HG03469 (cell line): ENCODE data around the gene HHATL.
"Not testable (repeated sequence)": the region's sequence is repeated elsewhere in the genome, so short reads cannot be mapped to it uniquely, and the experiment has no call there.

ENCODE experiments used
- ATAC-seq: cut with Tn5 transposase; IDR thresholded peaks from one replicate; pipeline ENCODE4 v1.9.1; 2021; ENCODE audit warnings: mild to moderate bottlenecking, moderate library complexity, moderate number of reproducible peaks; ENCODE audit not compliant: unreplicated experiment

The HHATL gene

DNA sequence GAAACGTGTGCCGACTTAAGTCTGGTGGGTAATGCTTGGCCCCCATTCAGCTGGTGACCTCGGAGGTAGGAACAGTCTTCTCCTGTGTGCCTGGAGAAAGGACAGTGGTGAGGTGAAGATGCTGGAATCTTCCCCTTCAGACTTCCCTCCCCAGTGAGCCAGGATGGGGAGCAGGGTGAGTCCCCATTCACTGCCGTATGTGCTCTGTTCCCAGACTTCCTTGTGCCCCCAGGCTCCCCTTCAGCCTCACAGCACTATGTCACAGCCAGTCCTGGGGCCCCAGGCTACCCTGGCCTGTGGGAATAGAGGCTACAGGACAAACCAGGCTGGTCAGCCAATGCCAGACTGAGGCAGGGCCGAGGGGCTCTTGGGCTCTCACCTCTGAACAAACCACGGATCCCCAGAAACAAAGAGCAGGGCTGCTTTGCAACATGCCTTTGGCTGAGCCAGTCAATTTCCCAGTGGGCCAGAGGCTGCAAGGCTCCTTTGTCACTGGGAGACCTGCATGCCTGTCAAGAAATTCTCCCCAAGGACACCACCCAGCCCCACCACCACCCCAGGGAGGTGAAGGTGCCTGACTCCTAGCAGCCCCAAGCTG, 31.8 kb upstream of the HHATL start:
- ATAC-seq = no peak

- no peak for ATAC-seq
Measured at GRCh38 chr3:42733501-42734262, 31.1 kb upstream of the HHATL start.

DNA sequence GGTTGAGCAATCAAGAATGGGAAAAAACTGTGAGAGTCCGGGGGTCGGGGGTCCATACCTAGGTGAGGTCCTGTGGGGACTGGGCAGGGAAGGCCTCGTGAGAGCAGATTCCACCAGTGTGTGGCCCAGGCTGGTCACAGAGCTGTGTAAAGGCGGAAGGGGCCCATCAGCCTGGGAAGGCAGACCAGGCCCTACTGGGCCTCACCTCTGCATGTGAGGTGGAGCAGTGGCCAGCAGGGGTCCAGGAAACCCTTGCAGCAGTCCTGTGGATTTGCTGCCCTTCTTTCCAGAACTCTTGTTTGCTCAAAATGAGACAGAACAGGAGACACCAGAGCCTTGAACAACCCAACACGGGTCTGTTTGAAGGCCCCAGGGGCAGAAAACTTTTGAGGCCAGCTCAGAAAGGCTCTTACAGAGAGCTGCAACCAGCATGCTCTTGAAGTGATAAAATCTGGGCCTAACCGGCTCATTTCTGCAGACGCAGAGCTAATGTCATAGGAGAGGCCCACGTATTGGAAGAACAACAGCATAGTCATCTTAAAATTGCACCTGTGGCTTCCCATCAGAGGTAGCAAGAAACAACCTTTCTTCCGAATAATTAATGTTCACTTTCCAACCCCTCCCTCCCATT, 30.3 kb upstream of the HHATL start:
- ATAC-seq = no peak

DNA sequence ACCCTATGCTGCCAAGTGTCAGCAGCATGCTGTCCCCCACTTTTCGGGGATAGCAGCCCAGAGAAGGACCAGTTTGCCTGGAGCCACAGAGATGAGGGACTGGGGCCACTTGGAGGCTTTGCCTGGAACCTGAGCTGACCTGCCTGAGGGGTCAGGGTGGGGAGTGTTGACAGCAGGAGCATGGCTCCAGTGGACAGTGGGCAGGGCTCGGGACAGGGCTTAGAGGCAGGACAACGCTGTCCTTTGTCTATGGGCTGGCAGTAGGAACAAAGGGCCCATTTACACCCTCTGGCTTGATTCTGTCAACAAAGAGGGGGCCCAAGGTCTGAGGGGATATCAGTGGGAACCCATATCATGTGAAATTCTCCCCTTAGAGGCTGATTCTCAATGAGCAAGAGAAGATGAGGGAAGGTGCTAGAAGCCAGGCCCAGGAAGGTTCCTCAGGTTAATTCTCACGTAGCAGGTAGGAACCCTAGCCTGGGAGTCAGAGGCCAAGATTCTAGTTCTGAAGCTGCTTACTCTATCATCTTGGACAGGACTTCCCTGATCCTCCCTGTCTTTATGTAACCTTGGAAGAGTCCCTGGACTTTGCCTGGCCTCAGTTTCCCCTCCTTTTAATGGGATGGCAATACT, 29.7 kb upstream of the HHATL start:
- no peak for ATAC-seq

DNA sequence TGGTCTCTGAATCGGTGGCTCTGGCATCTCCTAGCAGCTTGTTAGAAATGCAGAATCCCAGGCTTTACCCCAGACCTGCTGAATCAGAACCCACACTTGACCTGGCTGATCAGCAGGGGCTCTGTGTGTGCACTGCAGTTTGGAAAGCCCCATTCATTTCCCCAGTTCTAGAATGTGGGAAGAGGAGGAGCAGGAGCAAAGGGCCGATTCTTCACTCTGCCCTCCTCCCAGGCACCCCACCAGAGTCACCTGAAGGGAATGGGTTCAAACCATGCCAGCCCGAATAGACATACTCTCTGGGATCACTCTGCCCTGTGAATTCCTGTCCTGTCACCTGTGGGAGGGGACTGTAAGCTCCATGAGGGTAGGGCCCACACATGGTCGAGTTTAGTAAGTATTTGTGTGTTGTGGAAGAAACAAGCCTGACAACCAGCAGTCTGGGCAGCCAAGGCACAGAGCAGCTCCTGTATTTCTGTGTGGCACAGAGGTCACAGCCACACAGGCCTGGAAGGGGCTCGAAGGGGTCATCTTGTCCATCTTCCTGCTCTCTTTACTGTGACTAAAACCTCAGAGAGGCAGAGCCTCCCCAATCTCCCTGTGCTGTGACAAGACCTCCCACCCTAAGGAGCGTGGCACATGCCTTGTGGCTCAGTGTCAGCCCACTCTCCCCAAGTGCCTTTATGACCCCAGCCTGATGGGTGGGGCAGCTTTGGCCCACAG, 29.0 kb upstream of the HHATL start:
- ATAC-seq = no peak

GRCh38 chr3:42730706-42731420, 28.3 kb upstream of the HHATL start:
- ATAC-seq = no peak

GRCh38 chr3:42730294-42730693, 27.7 kb upstream of the HHATL start:
- no peak for ATAC-seq

DNA sequence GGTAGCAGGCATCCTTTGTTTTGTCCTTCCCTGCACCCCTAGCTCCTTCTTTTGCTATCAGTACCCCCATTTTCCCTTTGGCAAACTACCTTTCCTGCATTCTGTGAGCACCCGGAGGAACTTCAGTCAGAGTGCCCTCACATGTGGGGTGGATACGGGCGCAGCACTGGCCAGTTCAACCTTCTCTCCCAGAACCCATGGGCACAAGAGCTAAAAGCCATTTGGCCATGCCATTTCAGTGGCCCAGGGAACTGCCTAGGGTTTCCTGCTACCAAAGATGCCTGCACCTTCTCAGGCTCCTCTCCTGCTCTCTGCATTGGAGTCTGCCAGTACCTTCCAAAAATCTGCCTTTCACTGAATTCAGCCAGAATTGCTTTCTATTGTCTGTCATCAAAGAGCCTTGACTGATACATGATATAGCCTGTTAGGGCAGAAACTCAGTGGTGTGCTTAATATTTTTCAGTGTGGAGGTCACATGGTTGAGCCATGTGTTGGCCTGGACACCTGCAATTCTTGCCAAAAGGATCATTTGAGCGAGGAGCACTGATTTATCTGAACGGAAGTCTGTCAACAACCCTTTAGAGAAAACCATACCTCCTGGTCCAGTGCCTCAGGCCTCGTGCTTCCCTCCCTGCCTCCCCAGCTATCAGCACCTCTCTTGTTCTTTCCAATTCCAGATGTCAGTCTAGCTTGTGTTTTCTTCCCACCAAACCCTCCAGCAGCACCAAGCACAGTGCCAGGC, 27.0 kb upstream of the HHATL start:
- no peak for ATAC-seq

- ATAC-seq = no peak
Measured at GRCh38 chr3:42728668-42729364, 26.2 kb upstream of the HHATL start.

DNA sequence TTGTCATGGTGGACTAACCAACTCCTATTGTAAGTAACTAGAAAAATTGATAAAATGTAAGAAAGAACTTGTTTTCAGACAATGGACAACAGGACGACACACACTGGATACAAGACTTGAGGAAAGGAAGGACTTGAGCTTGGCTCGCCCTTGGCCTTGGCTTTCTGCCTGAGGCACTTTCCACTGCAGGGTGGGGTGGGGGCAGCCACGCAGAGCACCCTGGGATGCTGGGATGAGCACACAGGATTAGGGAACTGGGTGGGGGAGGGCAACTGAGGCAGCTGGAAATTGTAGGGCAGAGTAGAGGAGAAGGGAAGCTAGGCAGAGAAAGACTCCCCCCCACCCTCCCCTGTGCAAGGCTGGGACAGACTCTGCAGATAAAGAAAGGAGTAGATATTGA, 25.5 kb upstream of the HHATL start:
- no peak for ATAC-seq

- ATAC-seq = no peak
Measured at GRCh38 chr3:42725454-42725853, 22.9 kb upstream of the HHATL start.

DNA sequence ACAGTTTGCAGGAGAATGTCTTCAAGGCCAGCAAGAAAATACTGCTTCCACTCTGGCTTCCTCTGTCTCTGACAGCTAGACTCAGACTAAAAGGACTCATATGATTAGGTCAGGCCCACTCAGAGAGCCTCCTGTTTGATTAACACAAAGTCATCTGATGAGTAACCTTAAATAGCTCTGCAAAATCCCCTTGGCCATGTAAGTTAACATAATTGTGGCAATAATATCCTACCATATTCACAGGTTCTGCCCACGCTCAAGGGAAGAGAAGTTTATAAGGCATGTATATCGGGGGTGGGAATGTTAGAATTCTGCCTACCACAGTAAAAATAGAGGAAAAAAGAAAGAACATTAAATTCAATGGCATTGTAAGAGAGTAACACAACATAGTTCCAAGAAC, 20.6 kb upstream of the HHATL start:
- no peak for ATAC-seq

- not testable (repeated sequence) for ATAC-seq
Measured at GRCh38 chr3:42722442-42722841, 19.8 kb upstream of the HHATL start.

- ATAC-seq = no peak
Measured at GRCh38 chr3:42721690-42722089, 19.1 kb upstream of the HHATL start.

GRCh38 chr3:42720126-42720525, 17.5 kb upstream of the HHATL start:
- no peak for ATAC-seq

GRCh38 chr3:42719002-42719401, 16.4 kb upstream of the HHATL start:
- no peak for ATAC-seq

DNA sequence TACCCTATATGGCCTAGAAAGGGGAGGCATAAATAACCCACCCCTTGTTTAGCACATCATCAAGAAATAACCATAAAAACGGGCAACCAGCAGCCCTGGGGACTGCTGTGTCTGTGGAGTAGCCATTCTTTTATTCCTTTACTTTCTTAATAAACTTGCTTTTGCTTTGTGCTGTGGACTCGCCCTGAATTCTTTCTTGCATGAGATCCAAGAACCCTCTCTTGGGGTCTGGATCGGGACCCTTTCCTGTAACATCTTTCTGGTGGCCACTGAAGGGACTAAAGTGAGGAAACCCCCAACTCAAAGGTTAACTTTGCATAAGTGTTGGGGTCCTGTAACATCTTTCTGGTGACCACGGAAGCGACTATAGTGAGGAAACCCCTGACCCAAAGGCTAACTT, 15.7 kb upstream of the HHATL start:
- ATAC-seq = no peak

DNA sequence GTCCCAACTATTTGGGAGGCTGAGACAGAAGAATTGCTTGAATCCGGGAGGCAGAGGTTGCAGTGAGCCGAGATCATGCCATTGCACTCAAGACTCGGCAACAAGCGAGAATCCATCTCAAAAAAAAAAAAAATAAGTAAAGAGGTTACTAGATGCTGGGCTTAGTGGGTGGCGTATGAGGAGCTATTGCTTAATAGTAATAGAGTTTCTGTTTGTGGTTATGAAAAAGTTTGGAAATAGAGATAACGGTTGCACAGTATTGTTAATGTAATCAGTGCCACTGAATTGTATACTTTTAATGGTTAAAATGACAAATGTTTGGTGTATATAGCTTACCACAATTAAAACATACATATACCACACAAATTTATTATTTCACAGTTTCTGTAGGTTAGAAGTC, 14.7 kb upstream of the HHATL start:
- ATAC-seq = no peak

DNA sequence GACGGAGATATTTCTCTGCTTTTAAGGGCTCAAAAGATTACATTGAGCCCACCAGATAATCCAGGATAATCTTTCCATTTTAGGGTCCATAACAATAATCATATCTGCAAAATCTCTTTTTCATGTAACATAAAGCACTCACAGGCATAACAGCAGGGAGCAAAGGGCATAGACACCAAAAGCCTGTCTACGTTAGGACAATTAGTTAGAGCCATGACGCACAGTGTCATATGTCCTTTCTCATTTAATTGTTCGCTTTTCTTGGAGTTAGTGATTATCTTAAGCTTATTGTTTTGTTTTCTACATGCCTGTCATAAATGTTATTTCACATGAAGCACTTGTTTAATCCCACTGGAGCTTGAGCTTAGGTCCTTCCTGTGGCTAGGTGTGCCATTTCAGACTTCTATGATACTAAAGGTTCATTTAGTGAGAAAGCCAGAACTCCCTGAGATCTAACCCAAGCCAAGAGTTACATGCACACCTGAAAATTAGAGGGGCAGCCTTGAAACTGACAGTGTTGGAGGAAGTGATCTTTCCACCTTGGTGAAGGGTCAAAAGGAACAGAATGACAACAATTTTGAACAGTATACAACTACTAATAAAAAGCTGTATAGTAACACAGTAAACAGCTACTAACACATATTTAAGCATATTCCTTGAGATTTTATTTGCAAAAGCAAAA, 11.7 kb upstream of the HHATL start:
- no peak for ATAC-seq
